PFSK-1 (cell line): Measurements from ENCODE around the gene RSAD2.

Experiments used
- FOXP2 ChIP-seq: optimal IDR thresholded peaks from 2 replicates; pipeline ENCODE3; 2011; ENCODE audit warnings: borderline replicate concordance, control low read depth, inconsistent platforms; ENCODE audit not compliant: insufficient read depth; ENCODE audit errors: extremely low read length, extremely low read depth
- POLR2AphosphoS5 ChIP-seq: IDR thresholded peaks from 2 replicates; pipeline ENCODE4 v1.6.1; 2012; ENCODE audit warnings: low read depth, mild to moderate bottlenecking, control low read depth, low read length, moderate library complexity
- SIN3A ChIP-seq: IDR thresholded peaks from 2 replicates; pipeline ENCODE4 v1.6.1; 2012; ENCODE audit warnings: mild to moderate bottlenecking, low read length, moderate library complexity, borderline replicate concordance; ENCODE audit not compliant: insufficient read depth
- TAF1 ChIP-seq: IDR thresholded peaks from 2 replicates; pipeline ENCODE4 v1.6.1; 2012; ENCODE audit warnings: low read length, control low read depth, borderline replicate concordance; ENCODE audit not compliant: insufficient read depth
- TF ChIP-seq, protein P1 (sequence below), 2 experiments: IDR thresholded peaks; 2 replicates each; pipeline versions ENCODE4 v1.6.1 to v1.8.0; 2011 to 2012; ENCODE audit warnings: low read depth in 2 of 2, low read length in 2 of 2, control low read depth in 1 of 2, inconsistent platforms in 1 of 2, mild to moderate bottlenecking in 1 of 2, moderate library complexity in 1 of 2; ENCODE audit not compliant: insufficient read depth in 1 of 2

DNA sequence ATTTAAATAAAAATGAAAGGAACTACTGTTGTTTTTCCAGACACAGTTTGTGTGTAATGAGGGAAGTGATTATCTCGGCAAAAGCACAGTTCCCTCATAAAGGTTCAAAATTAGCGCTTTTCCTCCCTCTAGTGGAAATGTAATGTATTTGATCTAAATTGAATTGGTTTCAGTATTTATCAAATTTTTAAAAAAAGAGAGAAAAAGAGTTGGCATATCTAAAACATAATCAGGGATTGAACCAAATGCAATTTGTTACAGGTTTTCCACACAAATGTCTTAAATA is 49.3 kb upstream of the RSAD2 start:
- no peak for TF ChIP-seq SIN3A
- no peak for TF ChIP-seq TAF1
- no peak for TF ChIP-seq POLR2AphosphoS5
- TF ChIP-seq, protein P1, sequence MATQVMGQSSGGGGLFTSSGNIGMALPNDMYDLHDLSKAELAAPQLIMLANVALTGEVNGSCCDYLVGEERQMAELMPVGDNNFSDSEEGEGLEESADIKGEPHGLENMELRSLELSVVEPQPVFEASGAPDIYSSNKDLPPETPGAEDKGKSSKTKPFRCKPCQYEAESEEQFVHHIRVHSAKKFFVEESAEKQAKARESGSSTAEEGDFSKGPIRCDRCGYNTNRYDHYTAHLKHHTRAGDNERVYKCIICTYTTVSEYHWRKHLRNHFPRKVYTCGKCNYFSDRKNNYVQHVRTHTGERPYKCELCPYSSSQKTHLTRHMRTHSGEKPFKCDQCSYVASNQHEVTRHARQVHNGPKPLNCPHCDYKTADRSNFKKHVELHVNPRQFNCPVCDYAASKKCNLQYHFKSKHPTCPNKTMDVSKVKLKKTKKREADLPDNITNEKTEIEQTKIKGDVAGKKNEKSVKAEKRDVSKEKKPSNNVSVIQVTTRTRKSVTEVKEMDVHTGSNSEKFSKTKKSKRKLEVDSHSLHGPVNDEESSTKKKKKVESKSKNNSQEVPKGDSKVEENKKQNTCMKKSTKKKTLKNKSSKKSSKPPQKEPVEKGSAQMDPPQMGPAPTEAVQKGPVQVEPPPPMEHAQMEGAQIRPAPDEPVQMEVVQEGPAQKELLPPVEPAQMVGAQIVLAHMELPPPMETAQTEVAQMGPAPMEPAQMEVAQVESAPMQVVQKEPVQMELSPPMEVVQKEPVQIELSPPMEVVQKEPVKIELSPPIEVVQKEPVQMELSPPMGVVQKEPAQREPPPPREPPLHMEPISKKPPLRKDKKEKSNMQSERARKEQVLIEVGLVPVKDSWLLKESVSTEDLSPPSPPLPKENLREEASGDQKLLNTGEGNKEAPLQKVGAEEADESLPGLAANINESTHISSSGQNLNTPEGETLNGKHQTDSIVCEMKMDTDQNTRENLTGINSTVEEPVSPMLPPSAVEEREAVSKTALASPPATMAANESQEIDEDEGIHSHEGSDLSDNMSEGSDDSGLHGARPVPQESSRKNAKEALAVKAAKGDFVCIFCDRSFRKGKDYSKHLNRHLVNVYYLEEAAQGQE (IDR thresholded peaks at IDR 0.05; ENCODE audit: insufficient read depth in 1 of 2, low read depth in 2 of 2, low read length in 2 of 2) = no peak
- no peak for TF ChIP-seq FOXP2
